ENCODE results near the gene HOXA13.
A peak's percentile ranks its signal among the peaks of the same experiment; 100 is the strongest.

HOXA13 gene

DNA sequence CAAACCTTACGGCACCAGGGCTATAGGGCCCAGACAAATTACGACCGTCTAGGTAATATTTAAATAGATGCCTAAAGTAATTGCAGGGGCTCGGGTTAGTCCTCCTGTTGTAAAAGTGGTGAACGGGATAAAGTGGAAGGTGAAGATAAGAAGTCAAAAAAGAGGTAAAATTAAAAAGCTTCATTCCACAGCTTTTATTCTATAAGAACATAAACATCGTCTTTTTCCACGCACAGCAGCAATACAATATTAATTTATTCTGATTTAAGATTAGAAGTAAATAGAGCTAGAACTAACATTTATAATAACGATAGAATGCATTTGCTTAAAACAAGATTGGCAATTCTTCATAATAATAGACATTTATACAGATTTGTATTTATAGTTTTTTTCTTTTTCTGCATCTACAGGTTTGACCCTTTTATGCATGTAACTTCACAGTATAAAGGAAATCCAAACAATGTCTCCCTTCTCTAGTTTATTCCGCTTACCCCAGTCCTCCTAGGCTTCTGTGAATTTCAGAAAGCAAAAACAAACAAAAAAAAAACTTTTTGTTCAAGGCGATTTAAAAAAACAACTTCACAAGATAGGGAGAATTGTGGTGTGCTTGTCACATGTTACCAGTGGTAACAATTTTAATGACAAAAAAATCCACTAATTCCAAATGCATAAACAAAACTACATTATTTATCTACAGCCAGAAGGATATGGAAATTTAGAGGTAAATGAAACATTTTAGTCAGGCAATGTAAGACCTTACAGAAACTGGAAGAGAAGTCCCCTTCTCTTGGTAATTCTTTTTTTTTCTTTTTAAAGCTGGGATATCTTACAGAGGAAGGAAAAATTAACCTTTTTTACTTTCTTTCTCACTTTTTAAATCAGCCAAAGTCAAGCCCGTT, 29.2 kb downstream of the HOXA13 start:
- no peak for DNase-seq (ENCODE audit: low read depth in 2 of 2)

- no peak for DNase-seq (ENCODE audit: low read depth in 2 of 2)
Measured at GRCh38 chr7:27169658-27170425, 30.0 kb downstream of the HOXA13 start.

DNA sequence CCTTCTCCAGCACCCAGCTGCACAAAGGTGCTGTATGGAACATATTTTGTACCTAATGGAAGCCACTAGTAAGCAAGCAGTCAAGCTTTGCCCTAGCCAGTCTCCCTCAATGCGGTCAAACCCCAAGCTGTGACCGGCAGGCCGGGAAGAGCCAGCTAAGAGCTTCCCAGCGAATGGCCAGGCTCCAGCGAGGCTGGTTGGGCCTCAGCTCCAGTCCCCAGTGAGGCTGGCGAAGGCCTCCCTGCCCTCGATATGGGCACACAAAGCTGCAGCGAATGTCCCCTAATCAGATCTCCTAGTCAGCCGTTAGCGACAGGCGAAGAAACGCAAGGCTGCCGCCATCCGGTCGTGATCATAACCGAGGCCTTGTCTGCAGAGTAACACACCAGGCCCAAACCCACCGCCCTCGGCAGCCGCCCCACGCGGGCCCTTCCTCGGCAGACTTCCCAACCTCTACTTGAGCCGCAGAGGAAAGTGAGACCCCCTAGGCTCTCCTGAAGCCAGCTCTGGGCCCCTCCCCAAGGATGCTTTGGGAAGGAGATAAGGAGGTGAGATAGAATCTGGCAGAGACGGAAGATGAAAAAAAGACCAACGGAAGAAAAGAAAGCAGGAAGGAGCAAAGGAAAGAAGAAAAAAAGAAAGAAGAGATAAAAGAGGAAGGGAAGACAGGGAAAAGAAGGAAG, 31.5 kb downstream of the HOXA13 start:
- DNase-seq (ENCODE audit: low read depth in 2 of 2), result no peak

- no peak for DNase-seq (ENCODE audit: low read depth in 2 of 2)
Measured at GRCh38 chr7:27167916-27168264, 32.0 kb downstream of the HOXA13 start.

GRCh38 chr7:27166531-27167505, 33.1 kb downstream of the HOXA13 start:
- no peak for DNase-seq (ENCODE audit: low read depth in 2 of 2)

DNA sequence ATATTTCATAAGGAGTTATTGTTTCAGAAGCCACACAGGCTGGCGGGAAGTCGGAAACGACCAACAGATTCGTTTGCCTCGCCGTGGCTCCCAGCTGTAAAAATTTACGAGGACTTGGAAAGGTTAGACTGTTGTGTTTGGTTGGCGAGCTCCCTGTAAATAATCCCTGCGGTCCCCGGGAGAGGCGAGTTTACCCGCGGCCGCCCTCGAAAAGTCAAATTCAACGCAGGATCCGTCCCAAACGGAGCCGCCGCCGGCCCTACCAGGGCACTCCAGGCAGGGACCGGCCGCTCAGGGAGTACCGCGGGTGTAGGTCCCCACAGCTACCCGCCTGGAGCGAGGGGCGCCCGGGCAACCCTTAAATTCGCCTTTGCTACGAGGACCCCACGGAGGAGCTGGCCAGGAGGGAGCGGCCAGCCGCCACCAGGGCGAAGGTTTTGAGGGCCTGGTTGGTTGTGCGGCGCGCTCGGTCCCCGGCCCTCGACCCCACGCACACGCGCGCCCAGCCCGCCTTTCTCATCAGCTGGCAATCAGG, 33.8 kb downstream of the HOXA13 start:
- DNase-seq (ENCODE audit: low read depth in 2 of 2), result no peak

- no peak for DNase-seq (ENCODE audit: low read depth in 2 of 2)
Measured at GRCh38 chr7:27165089-27165995, 34.5 kb downstream of the HOXA13 start, which contains the start of gene HOXA9. HOXA9 (minus strand) TSS chr7:27165537; CDS start chr7:27165457, 80 bp downstream.

DNA sequence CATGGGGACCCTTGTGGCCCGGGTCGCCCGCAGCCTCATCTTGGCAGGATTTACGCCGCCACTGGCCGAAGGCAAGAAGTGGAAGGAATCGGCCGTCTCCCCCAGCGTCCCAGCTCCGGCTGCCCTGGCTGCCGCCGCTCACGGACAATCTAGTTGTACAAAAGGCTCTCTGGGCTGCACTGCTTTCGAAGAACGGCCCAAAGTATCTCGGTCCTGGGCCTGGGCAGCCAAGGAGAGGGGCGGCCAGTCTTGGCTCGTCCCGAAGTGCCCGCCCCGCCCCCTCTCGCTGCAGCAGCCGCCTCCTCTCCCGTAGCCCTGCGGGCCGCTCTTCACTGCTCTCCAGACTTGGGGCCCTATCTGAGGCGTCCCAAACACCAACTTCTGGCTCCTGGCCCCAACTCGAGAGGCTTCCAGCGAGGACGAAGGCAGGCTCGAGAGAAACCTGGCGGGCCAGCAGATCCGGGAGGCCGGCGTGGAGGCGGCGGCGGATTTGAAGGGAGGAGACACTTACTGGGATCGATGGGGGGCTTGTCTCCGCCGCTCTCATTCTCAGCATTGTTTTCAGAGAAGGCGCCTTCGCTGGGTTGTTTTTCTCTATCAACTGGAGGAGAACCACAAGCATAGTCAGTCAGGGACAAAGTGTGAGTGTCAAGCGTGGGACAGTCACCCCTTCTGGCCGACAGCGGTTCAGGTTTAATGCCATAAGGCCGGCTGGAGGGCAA, 35.4 kb downstream of the HOXA13 start:
- DNase-seq (ENCODE audit: low read depth in 2 of 2), result no peak

- DNase-seq (ENCODE audit: low read depth in 2 of 2), result no peak
Measured at GRCh38 chr7:27164045-27164366, 35.9 kb downstream of the HOXA13 start.

- no peak for DNase-seq (ENCODE audit: low read depth in 2 of 2)
Measured at GRCh38 chr7:27163288-27164044, 36.4 kb downstream of the HOXA13 start.

DNA sequence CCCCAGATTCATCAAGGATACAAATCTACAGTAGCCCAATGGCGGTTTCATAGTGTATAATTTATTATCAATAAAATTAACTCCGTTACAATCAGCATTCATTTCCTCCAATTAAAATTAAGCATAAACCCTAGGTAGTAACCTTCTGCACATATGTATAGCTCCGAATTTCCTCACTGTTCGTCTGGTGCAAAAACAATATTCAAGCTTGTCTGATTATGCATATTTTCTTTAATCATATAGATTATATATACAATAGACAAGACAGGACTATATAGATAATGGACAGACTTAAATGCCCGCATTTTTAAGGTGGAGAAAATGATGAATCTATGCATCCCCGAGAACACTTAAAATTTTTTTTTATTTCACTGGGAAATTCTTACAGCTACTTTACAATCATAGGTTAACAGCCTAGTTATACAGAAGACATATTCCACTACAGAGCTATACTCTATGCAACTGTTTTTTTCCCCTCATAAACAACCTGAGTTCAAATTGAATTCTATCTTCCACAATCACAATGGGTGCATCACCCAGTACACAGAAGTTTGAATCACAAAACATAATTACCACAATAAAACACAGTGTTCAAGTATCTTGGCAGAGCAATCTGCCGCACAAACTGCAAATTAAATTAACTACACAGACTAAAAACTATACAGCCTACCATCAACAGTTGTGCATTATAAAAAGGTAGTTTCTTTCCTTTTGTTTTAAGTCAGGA, 37.2 kb downstream of the HOXA13 start:
- DNase-seq (ENCODE audit: low read depth in 2 of 2), result no peak

GRCh38 chr7:27161721-27162560, 38.0 kb downstream of the HOXA13 start:
- DNase-seq (ENCODE audit: low read depth in 2 of 2), result no peak

DNA sequence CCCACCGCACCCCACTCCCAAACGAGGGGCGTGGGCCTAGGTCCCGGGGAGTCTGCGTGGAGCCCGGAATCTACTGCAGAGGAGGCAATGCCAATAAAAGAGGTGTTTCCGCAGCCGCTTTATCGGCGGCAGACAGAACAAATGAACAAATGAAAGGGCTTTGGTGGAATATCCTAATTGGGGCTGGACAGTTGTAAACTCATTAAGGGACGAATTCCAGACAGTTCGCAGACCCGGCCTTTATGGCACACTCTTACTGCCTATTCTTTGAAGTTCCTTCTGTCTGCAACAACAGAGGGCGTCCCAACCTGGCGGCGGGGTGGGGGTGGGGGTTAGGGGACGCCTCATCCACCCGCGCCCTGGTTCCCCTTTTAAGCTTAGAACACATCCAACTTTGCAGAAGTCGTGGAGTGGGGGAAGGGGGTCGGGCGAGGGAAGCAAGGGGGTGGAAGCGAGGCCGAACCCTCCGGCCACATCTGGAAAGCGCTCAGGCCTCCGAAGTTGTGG, 38.6 kb downstream of the HOXA13 start:
- DNase-seq (ENCODE audit: low read depth in 2 of 2), result no peak

- peak; percentile 77 to 86 for DNase-seq (ENCODE audit: low read depth in 2 of 2)
Measured at GRCh38 chr7:27160546-27161213, 39.2 kb downstream of the HOXA13 start.

GRCh38 chr7:27160145-27160545, 39.7 kb downstream of the HOXA13 start:
- no peak for DNase-seq (ENCODE audit: low read depth in 2 of 2)

All from stimulated activated CD4-positive, alpha-beta T cell treated with anti-CD3 and anti-CD28 coated beads, Interleukin-4, amount 100 ng/mL, for 48 hours (primary cell).